ENCODE results near the gene ITCH. TPM values are rescaled to one million over a fixed set of nuclear protein-coding genes. Genes with fewer than 3 reads are reported as not detected.
"Not testable (repeated sequence)": the region's sequence is repeated elsewhere in the genome, so short reads cannot be mapped to it uniquely, and the experiment has no call there.

Gene ITCH
- total RNA-seq, 4 donors from 2014 or later: 35.2 to 82.8 (median 65.3) TPM

- TF ChIP-seq POLR2A (IDR thresholded peaks at IDR 0.05): no peak
- TF ChIP-seq EP300 (IDR thresholded peaks at IDR 0.05; ENCODE audit: low read depth): no peak
- TF ChIP-seq, protein P1, sequence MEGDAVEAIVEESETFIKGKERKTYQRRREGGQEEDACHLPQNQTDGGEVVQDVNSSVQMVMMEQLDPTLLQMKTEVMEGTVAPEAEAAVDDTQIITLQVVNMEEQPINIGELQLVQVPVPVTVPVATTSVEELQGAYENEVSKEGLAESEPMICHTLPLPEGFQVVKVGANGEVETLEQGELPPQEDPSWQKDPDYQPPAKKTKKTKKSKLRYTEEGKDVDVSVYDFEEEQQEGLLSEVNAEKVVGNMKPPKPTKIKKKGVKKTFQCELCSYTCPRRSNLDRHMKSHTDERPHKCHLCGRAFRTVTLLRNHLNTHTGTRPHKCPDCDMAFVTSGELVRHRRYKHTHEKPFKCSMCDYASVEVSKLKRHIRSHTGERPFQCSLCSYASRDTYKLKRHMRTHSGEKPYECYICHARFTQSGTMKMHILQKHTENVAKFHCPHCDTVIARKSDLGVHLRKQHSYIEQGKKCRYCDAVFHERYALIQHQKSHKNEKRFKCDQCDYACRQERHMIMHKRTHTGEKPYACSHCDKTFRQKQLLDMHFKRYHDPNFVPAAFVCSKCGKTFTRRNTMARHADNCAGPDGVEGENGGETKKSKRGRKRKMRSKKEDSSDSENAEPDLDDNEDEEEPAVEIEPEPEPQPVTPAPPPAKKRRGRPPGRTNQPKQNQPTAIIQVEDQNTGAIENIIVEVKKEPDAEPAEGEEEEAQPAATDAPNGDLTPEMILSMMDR (IDR thresholded peaks at IDR 0.05): no peak
- TF ChIP-seq POLR2AphosphoS5 (IDR thresholded peaks at IDR 0.05): no peak
- Histone ChIP-seq H3K27ac (peak overlapping the region; percentile 92 to 95 (median 94)), H3K36me3 (no peaks in the 10 kb centered on the region), H3K4me3 (peak overlapping the region; percentile 27 to 79 (median 65)), H3K4me1 (peaks cover 6 to 38% (median 24%) of the 10 kb centered on the region in 4 donors), H3K9me3 (no peaks in the 10 kb centered on the region), H3K27me3 (no peaks in the 10 kb centered on the region)
- intact Hi-C loops (cut with DNase I; ENCODE audit: low total_unique reads): no loop called here
- DNase-seq: no peak
- in situ Hi-C loops (cut with MboI; ENCODE audit: low pct_ligation_motif_present in 1 of 4, low pct_unique_long_range_greater_than_20kb in 1 of 4, low sequenced_read_pairs in 3 of 4): loop anchor here in 2 of 4 donors (25.0 kb wide), 1 partner anchor 203 kb away; the partner anchor contains the start of gene AHCY (in 2 of the 2)
- 24 to 38% methylated on average over 8 to 19 of the region's 19 CpGs for WGBS, 2 donors (ENCODE audit: low coverage in 1 of 2)
Observed at GRCh38 chr20:34514897-34515483, 151.9 kb downstream of the ITCH start.

GRCh38 chr20:34515484-34516246, 152.6 kb downstream of the ITCH start:
- peaks cover 6 to 39% (median 24%) of the 10 kb centered on the region in 4 donors for H3K4me1 ChIP-seq
- no peaks in the 10 kb centered on the region for H3K9me3 ChIP-seq
- peak overlapping the region; percentile 27 to 79 (median 65) for H3K4me3 ChIP-seq
- H3K36me3 ChIP-seq: no peaks in the 10 kb centered on the region
- TF ChIP-seq EP300 (IDR thresholded peaks at IDR 0.05; ENCODE audit: low read depth): no peak
- TF ChIP-seq POLR2AphosphoS5 (IDR thresholded peaks at IDR 0.05): peak in 2 of 3 donors; percentile 19 to 33
- peak; percentile 24 for TF ChIP-seq POLR2A (IDR thresholded peaks at IDR 0.05)
- no peaks in the 10 kb centered on the region for H3K27me3 ChIP-seq
- intact Hi-C loops (cut with DNase I; ENCODE audit: low total_unique reads) (no loop called here), in situ Hi-C loops (cut with MboI; ENCODE audit: low pct_ligation_motif_present in 1 of 4, low pct_unique_long_range_greater_than_20kb in 1 of 4, low sequenced_read_pairs in 3 of 4) (loop anchor here in 2 of 4 donors (25.0 kb wide), 1 partner anchor 203 kb away; the partner anchor contains the start of gene AHCY (in 2 of the 2))
- 0 to 1% methylated on average over 5 to 36 of the region's 36 CpGs for WGBS, 2 donors (ENCODE audit: low coverage in 1 of 2)
- peak; percentile 80 for DNase-seq
- peak overlapping the region; percentile 92 to 95 (median 94) for H3K27ac ChIP-seq

- in situ Hi-C loops (cut with MboI; ENCODE audit: low pct_ligation_motif_present in 1 of 4, low pct_unique_long_range_greater_than_20kb in 1 of 4, low sequenced_read_pairs in 3 of 4): loop anchor here in 2 of 4 donors (25.0 kb wide), 1 partner anchor 204 kb away; the partner anchor contains the start of gene AHCY (in 2 of the 2)
- peak within 1 kb of the TSS; percentile 92 to 95 (median 94) for H3K27ac ChIP-seq
- WGBS, 2 donors (ENCODE audit: low coverage in 1 of 2): 0% methylated on average over 7 to 35 of the region's 59 CpGs
- H3K27me3 ChIP-seq: no peaks in the 10 kb centered on the region
- DNase-seq: peak; percentile 98
- peak within 1 kb of the TSS; percentile 36 to 79 (median 65) for H3K4me3 ChIP-seq
- H3K36me3 ChIP-seq: no peaks in the 10 kb centered on the region
- TF ChIP-seq POLR2AphosphoS5 (IDR thresholded peaks at IDR 0.05): peak; percentile 92 to 97 (median 95)
- TF ChIP-seq POLR2A (IDR thresholded peaks at IDR 0.05): peak; percentile 90
- TF ChIP-seq, protein P1 (IDR thresholded peaks at IDR 0.05): no peak
- TF ChIP-seq EP300 (IDR thresholded peaks at IDR 0.05; ENCODE audit: low read depth): no peak
- H3K9me3 ChIP-seq: no peaks in the 10 kb centered on the region
- peaks cover 6 to 45% (median 24%) of the 10 kb centered on the region in 4 donors for H3K4me1 ChIP-seq
- intact Hi-C loops (cut with DNase I; ENCODE audit: low total_unique reads): no loop called here
Observed at GRCh38 chr20:34516247-34517113, 153.4 kb downstream of the ITCH start, which contains the start of gene DYNLRB1. Gene DYNLRB1 (plus strand): TSS chr20:34516422. CDS start chr20:34516459, 37 bp downstream.

DNA sequence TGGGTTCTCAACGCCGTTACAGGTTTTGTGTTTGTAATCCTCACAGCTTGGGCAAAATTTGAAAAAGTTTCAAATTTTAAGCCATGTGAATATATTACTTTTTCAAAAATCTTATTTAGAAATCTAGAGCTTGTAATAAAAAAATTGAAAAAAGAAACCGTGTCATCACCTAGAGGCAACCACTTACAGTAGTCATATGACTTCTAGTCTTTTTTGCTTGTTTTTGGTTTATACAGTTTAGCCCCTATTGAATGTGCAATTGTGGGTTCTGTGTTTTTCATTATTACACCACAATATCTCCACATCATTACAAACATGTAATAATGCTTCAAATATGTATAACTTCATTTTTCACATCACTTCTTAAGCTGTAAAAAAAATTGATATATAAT, 154.0 kb downstream of the ITCH start:
- H3K4me1 ChIP-seq: peaks cover 6 to 51% (median 26%) of the 10 kb centered on the region in 4 donors
- no peaks in the 10 kb centered on the region for H3K27me3 ChIP-seq
- no peak for DNase-seq
- TF ChIP-seq POLR2A (IDR thresholded peaks at IDR 0.05) (no peak), POLR2AphosphoS5 (IDR thresholded peaks at IDR 0.05) (no peak), EP300 (IDR thresholded peaks at IDR 0.05; ENCODE audit: low read depth) (no peak)
- TF ChIP-seq, protein P1 (IDR thresholded peaks at IDR 0.05): no peak
- no peaks in the 10 kb centered on the region for H3K9me3 ChIP-seq
- H3K4me3 ChIP-seq: peak overlapping the region; percentile 36 to 79 (median 65)
- intact Hi-C loops (cut with DNase I; ENCODE audit: low total_unique reads) (no loop called here), in situ Hi-C loops (cut with MboI; ENCODE audit: low pct_ligation_motif_present in 1 of 4, low pct_unique_long_range_greater_than_20kb in 1 of 4, low sequenced_read_pairs in 3 of 4) (loop anchor here in 2 of 4 donors (25.0 kb wide), 1 partner anchor 205 kb away; the partner anchor contains the start of gene AHCY (in 2 of the 2))
- H3K36me3 ChIP-seq: no peaks in the 10 kb centered on the region
- WGBS, 2 donors (ENCODE audit: low coverage in 1 of 2): 0% methylated on average over 3 of the region's 3 CpGs
- peak overlapping the region; percentile 92 to 95 (median 94) for H3K27ac ChIP-seq

DNA sequence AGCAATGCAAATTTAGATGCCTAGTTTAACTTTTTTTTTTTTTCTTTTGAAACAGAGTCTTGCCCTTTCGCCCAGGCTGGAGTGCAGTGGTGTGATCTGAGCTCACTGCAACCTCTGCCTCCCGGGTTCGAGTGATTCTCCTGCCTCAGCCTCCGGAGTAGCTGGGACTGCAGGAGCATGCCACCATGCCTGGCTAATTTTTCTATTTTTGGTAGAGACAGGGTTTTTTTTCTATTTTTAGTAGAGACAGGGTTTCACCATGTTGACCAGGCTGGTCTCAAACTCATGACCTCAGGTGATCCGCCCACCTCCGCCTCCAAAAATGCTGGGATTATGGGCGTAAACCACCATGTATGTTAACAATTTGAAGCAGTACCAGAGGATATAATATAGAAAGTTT, 155.8 kb downstream of the ITCH start:
- in situ Hi-C loops (cut with MboI; ENCODE audit: low pct_ligation_motif_present in 1 of 4, low pct_unique_long_range_greater_than_20kb in 1 of 4, low sequenced_read_pairs in 3 of 4): loop anchor here in 2 of 4 donors (25.0 kb wide), 1 partner anchor 207 kb away; the partner anchor contains the start of gene AHCY (in 2 of the 2)
- DNase-seq; H3K36me3 ChIP-seq; H3K27me3 ChIP-seq; intact Hi-C loops (cut with DNase I; ENCODE audit: low total_unique reads); H3K9me3 ChIP-seq; H3K4me3 ChIP-seq; H3K27ac ChIP-seq: not testable (repeated sequence)
- H3K4me1 ChIP-seq: peaks cover 17 to 69% (median 40%) of the 10 kb centered on the region in 4 donors
- WGBS, 2 donors (ENCODE audit: low coverage in 1 of 2): 95 to 96% methylated on average over 7 of the region's 7 CpGs

DNA sequence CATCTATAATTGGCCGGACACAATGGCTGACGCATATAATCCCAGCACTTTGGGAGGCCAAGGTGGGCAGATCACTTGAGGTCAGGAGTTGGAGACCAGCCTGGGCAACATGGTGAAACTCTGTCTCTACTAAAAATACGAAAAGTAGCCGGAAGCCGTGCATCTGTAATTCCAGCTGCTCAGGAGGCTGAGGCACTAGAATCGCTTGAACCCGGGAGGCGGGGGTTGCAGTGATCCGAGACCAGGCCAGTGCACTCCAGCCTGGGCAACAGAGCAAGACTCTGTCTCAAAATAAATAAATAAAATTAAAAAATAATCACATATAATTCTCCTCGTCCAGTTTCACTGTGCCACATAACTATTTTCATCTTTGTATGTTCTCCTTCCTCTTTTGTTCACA, 156.8 kb downstream of the ITCH start:
- H3K27me3 ChIP-seq; intact Hi-C loops (cut with DNase I; ENCODE audit: low total_unique reads); DNase-seq; H3K27ac ChIP-seq; H3K4me3 ChIP-seq; H3K36me3 ChIP-seq; H3K9me3 ChIP-seq: not testable (repeated sequence)
- peaks cover 18 to 71% (median 39%) of the 10 kb centered on the region in 4 donors for H3K4me1 ChIP-seq
- 90 to 91% methylated on average over 7 to 10 of the region's 10 CpGs for WGBS, 2 donors (ENCODE audit: low coverage in 1 of 2)
- in situ Hi-C loops (cut with MboI; ENCODE audit: low pct_ligation_motif_present in 1 of 4, low pct_unique_long_range_greater_than_20kb in 1 of 4, low sequenced_read_pairs in 3 of 4): loop anchor here in 3 of 4 donors (10.0 to 25.0 kb wide), 2 partner anchors 205 to 208 kb away; partner anchors contain the start of gene AHCY (in 2 of the 3)

Data from transverse colon (tissue), 4 donors.